ENCODE measurements around the gene KATNAL2. TPM values are rescaled to one million over a fixed set of nuclear protein-coding genes. Genes with fewer than 3 reads are reported as not detected.

The KATNAL2 gene
- total and polyA plus RNA-seq, 10 of the 15 experiments (the other 5 are each of a cell fraction or from before 2014, with no cell fraction given), result 0.20 to 2.4 (median 1.7) TPM

DNA sequence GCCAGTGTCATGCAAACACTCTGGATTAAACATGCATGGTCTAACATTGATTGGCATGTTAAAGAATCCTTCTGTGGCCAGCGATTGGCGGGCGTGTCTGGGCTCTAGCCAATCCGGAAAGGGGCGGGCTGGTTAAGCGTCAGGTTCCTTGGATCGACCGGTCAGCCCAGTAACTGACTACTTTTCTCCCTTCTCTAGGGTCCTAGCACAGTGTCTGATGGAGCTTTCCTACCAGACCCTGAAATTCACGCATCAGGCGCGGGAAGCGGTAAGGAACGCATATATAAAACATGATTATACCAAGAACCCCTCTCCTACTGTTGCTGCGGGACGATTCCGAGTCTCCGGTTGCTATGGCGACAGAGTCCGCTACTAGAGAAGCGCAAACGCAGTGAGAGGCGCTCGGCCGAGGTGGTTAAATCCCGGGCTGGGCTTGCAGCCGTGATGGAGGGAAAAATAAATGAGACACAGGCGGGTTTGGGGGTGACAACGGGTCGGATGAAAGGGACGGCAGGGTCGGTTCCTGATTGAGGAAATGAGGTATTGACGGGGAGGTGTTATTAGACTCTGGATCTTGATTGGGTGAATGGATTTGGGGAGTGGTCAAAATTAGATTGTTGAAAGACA lies 29.4 kb downstream of the KATNAL2 start (continued):
- TF ChIP-seq FOS (IDR thresholded peaks at IDR 0.05; ENCODE audit: borderline replicate concordance, extremely low read depth, insufficient read length) (peak; percentile 34), CREM (IDR thresholded peaks at IDR 0.05; ENCODE audit: low read depth) (0 out of 2 replicates have a peak, but pooled peaks have one; percentile 4), SP1 (IDR thresholded peaks at IDR 0.05; ENCODE audit: low read depth, low read length) (peak; percentile 90), NFYB (IDR thresholded peaks at IDR 0.05; ENCODE audit: insufficient read depth, low read depth, low read length) (peak; percentile 81)
- TF ChIP-seq, protein P1, sequence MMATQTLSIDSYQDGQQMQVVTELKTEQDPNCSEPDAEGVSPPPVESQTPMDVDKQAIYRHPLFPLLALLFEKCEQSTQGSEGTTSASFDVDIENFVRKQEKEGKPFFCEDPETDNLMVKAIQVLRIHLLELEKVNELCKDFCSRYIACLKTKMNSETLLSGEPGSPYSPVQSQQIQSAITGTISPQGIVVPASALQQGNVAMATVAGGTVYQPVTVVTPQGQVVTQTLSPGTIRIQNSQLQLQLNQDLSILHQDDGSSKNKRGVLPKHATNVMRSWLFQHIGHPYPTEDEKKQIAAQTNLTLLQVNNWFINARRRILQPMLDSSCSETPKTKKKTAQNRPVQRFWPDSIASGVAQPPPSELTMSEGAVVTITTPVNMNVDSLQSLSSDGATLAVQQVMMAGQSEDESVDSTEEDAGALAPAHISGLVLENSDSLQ (IDR thresholded peaks at IDR 0.05), result peak; percentile 95

DNA sequence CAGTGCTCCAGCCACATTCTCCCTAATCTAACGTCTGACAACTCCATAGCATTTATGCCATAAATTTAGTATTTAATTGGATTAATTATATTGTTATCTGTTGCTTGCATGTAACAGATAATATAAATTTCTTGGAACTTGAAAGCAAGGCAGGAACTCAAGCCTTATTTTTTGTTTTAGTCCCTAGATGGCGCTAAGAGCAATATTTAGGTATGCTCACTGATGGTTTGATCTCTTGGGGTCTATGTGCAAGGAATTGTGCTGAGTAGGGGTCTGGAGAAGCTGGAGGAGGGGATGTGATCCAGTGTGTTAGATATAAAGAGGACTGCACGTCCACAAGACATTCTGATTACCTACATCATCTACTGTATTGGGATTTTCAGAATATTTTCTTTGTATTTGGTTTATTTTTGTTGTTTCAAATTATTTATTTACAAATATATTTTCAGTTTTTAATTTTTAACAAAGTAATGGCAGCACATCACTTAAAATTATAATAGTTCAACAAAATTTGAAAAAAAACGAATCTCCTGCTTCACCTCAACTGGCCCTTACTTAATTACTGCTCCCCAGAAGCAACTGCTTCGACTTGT lies 32.8 kb downstream of the KATNAL2 start:
- DNase-seq (ENCODE audit: low read depth, low spot score) (no peak), ATAC-seq (no peak), FAIRE-seq (no peak)
- H3K27me3 ChIP-seq (replicated peaks in 1 of 2; ENCODE audit: control insufficient read depth in 2 of 2, insufficient read depth in 2 of 2, low read length in 1 of 2), result no peaks in the 10 kb centered on the region
- H3K9ac ChIP-seq (ENCODE audit: control insufficient read depth, insufficient read depth, low read length), result no peak overlapping the region
- H3K4me3 ChIP-seq, result no peak overlapping the region
- ChIA-PET SMC1A (ENCODE audit: uncharacterized antibody, unreplicated experiment) (interaction anchor here (1.0 kb wide), 1 partner anchor 90 kb away, joined by 3 read pairs; no protein-coding TSS in a partner anchor), RAD21 (ENCODE audit: unreplicated experiment) (no interaction called here), CTCF (interaction anchor here (0.8 to 1.8 kb wide), 6 partner anchors 10 to 292 kb away, joined by 3 to 5 read pairs (median 4); no protein-coding TSS in a partner anchor), POLR2A (no interaction called here)
- no peaks in the 10 kb centered on the region for H3K4me1 ChIP-seq (ENCODE audit: control insufficient read depth, insufficient read depth, low read length)
- TF ChIP-seq RAD21 (IDR thresholded peaks at IDR 0.05; ENCODE audit: insufficient read depth, low read depth, low read length) (peak; percentile 40), NBN (IDR thresholded peaks at IDR 0.05) (no peak)
- TF ChIP-seq, protein P2, sequence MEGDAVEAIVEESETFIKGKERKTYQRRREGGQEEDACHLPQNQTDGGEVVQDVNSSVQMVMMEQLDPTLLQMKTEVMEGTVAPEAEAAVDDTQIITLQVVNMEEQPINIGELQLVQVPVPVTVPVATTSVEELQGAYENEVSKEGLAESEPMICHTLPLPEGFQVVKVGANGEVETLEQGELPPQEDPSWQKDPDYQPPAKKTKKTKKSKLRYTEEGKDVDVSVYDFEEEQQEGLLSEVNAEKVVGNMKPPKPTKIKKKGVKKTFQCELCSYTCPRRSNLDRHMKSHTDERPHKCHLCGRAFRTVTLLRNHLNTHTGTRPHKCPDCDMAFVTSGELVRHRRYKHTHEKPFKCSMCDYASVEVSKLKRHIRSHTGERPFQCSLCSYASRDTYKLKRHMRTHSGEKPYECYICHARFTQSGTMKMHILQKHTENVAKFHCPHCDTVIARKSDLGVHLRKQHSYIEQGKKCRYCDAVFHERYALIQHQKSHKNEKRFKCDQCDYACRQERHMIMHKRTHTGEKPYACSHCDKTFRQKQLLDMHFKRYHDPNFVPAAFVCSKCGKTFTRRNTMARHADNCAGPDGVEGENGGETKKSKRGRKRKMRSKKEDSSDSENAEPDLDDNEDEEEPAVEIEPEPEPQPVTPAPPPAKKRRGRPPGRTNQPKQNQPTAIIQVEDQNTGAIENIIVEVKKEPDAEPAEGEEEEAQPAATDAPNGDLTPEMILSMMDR (IDR thresholded peaks at IDR 0.05 in 2 of 3, conservative IDR thresholded peaks at IDR 0.05 in 1 of 3; ENCODE audit: control insufficient read depth in 2 of 3, extremely low read depth in 1 of 3, insufficient read depth in 1 of 3, low read depth in 3 of 3, low read length in 3 of 3), result peak; percentile 46 to 59 (median 54)
- no peaks in the 10 kb centered on the region for H3K36me3 ChIP-seq (ENCODE audit: control insufficient read depth in 2 of 2, insufficient read depth in 2 of 2, low read length in 1 of 2)
- no peaks in the 10 kb centered on the region for H3K9me3 ChIP-seq (replicated peaks; ENCODE audit: control insufficient read depth, insufficient read depth, low read length)
- no peak overlapping the region for H3K27ac ChIP-seq (ENCODE audit: control insufficient read depth, insufficient read depth)
- H4K20me1 ChIP-seq (ENCODE audit: control insufficient read depth, insufficient read depth), result no peaks in the 10 kb centered on the region
- no peak overlapping the region for H2AFZ ChIP-seq (ENCODE audit: control insufficient read depth, low read depth, low read length)
- in situ Hi-C loops (cut with MboI) (no loop called here), intact Hi-C loops (cut with micrococcal nuclease; ENCODE audit: unreplicated experiment) (no loop called here)
- no peaks in the 10 kb centered on the region for H3K79me2 ChIP-seq (ENCODE audit: control insufficient read depth, insufficient read depth, low read length)
- WGBS (ENCODE audit: insufficient coverage, insufficient replicate concordance, low lambda C conversion rate, missing lambda C conversion rate), result 21% methylated on average over 5 of the region's 5 CpGs
- H3K4me2 ChIP-seq (ENCODE audit: control insufficient read depth, insufficient read depth), result no peak overlapping the region
- BruUV-seq (replicated peaks), result no TSS peak
